NCI-H146 (cell line): Measurements from ENCODE around the gene POTEG.
"Not testable (repeated sequence)": the region's sequence is repeated elsewhere in the genome, so short reads cannot be mapped to it uniquely, and the experiment has no call there.

Experiments
- DNase-seq: peaks from one replicate; lab custom pipeline; 2025; lab: John Stamatoyannopoulos, UW

Gene POTEG

GRCh38 chr14:19434241-19434640, at the start of gene POTEG:
Gene POTEG, minus strand, starts transcription at chr14:19434341. Its CDS starts 52 bp downstream, at chr14:19434289.
- DNase-seq = not testable (repeated sequence)

- not testable (repeated sequence) for DNase-seq
Observed at GRCh38 chr14:19482093-19482492, 48.0 kb upstream of the POTEG start.

DNA sequence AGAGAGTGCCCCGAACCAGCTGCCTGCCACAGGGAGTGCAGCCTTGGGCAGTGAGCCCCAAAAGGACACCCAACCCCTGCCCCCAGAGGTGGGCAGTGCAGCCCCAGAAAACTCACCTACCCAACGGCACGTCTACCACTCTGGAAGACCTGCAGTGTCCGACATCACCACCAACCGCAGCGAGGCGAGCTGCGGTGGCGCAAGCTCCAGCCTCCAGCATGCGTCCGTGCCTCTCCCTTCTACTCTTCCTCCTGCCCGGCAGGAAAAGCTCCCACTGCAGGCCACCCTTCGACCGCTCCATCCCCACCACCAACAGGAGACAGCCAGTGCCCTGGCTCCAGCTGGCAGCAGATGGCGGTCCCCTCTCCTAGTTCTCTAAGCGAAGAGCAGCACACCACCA, 47.3 kb upstream of the POTEG start:
- not testable (repeated sequence) for DNase-seq

DNA sequence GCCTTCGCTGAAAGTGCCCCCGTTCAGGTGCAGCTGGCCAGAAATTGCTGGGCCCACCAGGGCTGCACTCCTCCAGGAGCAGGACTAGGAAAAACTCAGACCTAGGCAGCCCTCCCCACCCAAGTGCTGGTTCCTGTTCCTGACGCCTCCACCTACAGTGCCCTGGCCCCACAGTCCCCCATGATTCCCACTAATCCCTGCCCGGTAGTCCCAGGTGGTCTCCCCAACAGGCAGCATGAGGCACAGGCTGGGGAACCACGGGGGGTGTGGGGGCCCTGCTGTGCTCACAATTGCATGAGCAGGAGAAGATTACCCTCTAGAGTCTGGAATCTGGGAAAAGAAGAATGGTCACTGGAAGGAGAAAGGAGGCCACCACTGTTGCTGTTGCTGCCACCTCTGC, 46.4 kb upstream of the POTEG start:
- DNase-seq = not testable (repeated sequence)

GRCh38 chr14:19445761-19446160, 11.6 kb upstream of the POTEG start:
- not testable (repeated sequence) for DNase-seq

- DNase-seq = not testable (repeated sequence)
Observed at GRCh38 chr14:19439826-19440225, 5.7 kb upstream of the POTEG start.

GRCh38 chr14:19439219-19439618, 5.1 kb upstream of the POTEG start:
- DNase-seq = not testable (repeated sequence)

DNA sequence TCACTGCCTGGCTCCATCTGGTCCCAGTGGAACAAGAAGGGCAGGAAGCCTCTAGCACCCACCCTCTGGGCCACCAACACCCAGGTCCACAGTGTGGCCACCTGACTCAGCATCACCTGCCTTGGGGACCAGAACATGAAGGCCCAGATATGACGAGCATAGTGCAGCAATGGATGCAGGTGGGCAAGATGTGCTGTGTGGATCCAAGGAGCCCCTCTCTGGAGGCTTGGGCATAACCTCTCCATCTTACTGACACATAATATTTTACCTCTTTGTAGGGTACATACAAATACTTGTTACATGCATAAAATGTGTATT, 2.9 kb upstream of the POTEG start:
- not testable (repeated sequence) for DNase-seq

DNA sequence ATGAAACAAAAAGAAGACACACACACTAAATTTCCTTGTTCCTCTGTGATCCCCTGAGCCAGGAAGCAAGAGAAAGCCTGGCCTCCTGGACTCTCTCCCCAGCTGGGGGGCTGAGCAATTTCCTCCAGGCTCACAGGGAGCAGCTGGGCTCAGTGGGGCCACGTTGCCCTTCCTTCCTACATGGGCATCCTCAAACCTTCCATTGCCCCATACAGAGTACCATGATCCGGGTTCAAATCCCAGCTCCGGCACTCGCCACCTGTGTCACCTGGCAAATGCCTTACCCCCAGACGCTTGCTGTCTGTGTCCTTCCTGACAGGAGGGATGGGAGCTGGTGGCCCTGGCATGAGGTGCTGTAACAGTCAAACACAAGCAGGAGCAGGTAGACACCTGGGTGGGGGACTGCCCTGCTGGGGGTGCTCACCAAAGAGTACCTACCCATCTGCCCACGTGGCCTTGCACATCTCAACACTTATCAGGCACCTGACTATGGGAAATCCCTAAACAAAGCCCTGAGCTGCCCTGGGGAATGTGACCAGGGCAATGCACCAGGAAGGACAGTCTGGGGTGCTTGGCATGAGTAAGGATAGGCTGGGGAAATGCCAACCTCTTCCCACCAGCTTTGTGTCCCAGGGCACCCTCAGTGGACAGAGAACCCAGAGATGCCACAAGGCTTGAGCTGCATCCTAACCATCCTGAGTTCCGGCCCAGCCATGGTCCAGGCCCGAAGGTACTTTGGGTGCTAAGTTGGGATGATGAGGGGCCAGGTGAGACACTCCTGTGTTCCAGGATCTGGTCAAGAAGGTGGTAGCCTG, 2.4 kb upstream of the POTEG start:
- DNase-seq = not testable (repeated sequence)

DNA sequence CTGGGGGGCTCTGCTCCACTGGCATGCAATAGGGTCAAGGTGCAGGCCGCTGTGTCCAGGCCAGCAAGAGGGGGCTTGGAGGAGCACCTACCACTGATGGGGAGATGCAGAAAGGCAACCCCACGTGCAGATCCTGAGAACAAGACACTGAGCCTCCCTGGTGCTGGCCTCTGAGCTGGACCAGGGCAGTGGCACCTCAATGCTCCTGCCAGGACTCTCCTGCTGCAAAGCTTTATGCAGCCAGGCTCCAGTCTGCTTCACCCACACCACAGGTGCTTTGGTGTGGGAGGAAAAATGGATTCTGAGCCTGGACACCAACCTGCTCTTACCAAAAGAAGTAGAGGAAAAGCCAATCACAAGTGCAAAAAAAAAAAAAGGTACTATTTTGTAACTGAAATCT, 1.7 kb upstream of the POTEG start:
- DNase-seq = not testable (repeated sequence)

DNA sequence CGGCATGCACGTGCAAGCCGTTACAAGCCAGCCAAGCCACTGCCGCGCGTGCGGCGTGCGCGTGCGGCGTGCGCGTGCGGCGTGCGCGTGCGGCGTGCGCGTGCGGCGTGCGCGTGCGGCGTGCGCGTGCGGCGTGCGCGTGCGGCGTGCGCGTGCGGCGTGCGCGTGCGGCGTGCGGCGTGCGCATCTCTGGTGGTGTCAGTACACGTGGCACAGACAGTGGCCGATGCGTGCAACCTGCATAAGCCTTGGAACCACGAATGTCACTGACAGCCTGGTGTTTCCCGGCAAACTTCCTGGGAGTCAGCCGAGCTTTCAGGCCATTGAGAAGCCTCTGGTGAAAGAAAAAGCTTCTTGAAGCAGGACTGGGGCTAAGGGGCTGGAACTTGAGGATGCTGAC, 750 bp upstream of the POTEG start:
- not testable (repeated sequence) for DNase-seq

DNA sequence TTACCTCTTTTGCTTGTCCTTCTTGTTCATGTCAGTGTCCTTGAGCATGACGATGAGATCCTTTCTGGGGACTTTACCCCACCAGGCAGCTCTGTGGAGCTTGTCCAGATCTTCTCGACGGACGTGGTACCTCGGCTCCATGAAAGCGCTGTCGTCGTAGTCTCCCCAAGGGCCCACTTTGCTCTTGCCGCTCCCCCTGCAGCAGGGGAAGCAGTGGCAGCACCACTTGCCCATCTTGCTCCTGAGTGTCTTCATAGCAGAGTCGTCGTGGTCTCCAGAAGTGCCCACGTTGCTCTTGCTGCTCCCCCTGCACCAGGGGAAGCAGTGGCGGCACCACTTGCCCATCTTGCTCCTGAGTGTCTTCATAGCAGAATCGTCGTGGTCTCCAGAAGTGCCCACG, 376 bp downstream of the POTEG start:
- not testable (repeated sequence) for DNase-seq

DNA sequence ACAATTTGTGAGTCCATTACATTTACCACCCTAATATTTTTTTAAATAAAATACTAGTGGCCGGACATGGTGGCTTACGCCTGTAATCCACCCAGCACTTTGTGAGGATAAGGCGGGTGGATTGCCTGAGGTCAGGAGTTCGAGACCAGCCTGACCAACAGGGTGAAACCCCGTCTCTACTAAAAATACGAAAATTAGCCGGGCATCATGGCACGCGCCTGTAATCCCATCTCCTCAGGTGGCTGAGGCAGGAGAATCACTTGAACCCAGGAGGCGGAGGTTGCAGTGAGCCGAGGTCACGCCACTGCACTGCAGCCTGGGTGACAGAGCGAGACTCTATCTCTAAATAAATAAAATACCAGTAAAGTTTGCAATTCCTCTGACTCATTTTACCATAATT, 25.6 kb downstream of the POTEG start:
- DNase-seq = not testable (repeated sequence)

DNA sequence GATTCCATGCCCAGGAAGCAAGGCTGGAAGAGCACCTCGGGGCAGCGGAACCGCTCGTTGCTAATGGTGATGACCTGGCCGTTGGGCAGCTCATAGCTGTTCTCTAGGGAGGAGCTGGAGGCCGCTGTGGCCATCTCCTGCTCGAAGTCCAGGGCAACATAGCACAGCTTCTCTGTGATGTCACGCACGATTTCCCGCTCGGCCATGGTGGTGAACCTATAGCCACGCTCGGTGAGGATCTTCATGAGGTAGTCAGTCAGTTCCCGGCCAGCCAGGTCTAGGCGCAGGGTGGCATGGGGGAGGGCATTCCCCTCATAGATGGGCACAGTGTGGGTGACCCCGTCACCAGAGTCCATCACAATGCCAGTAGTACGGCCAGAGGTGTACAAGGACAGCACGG, 32.0 kb downstream of the POTEG start:
- DNase-seq = not testable (repeated sequence)

GRCh38 chr14:19394727-19395126, 39.4 kb downstream of the POTEG start:
- DNase-seq = not testable (repeated sequence)

DNA sequence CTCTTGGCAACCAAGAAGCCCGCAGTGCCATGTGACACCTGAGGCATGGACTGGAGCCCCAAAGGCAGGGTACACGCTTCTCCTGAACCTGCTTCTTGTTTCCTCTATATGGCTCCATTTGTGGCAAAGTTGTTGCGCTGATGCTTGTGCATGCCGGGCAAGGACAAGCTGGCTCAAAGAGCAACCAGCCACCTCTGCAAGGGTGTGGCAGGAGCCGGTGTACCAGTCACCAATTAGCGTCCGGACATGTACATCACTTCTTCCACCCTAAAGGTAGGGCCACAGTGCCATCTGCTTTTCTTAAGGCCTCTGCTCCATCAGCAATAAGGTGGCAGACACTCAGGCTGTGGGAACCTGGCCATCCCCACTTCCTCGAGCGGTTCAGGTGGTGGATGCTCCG, 43.9 kb downstream of the POTEG start:
- not testable (repeated sequence) for DNase-seq

- not testable (repeated sequence) for DNase-seq
Observed at GRCh38 chr14:19388741-19389140, 45.4 kb downstream of the POTEG start.

DNA sequence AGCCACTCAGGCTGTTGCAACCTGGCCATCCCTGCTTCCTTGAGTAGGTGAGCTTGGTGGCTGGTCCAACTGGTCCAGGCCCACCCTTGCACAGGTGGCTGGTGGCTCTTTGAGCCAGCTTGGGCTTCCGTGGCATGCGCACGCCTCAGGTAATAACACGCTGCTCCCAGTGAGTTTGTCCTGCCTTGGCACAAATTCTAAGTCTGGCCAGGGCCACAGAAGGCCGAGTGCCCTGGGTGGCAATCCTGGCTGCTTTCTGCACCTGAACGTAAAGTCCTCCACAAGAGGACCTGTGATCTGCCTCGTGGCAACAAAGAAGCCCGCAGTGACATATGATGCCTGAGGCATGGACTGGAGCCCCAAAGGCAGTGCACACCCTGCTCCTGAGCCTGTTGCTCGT, 47.1 kb downstream of the POTEG start:
- not testable (repeated sequence) for DNase-seq

- DNase-seq = not testable (repeated sequence)
Observed at GRCh38 chr14:19386309-19386708, 47.8 kb downstream of the POTEG start.

GRCh38 chr14:19384088-19384781, 49.9 kb downstream of the POTEG start:
- DNase-seq = not testable (repeated sequence)

- DNase-seq = not testable (repeated sequence)
Observed at GRCh38 chr14:19383008-19383584, 51.0 kb downstream of the POTEG start.

DNA sequence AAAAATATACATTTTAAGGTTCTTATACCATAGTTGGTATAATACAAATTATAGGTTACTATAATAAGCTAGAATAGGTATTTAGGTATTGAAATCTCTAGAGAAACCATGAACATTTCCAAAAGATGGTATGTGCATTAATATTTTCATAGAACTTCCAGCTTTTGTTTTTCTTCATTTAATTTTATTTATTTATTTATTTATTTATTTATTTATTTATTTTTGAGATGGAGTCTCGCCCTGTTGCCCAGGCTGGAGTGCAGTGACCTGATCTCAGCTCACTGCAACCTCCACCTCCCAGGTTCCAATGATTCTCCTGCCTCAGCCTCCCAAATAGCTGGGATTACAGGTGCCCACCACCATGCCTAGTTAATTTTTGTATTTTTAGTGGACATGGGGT, 54.0 kb downstream of the POTEG start:
- DNase-seq = not testable (repeated sequence)

GRCh38 chr14:19374451-19374903, 59.7 kb downstream of the POTEG start:
- not testable (repeated sequence) for DNase-seq
